Left ventricle myocardium inferior (tissue), 1 donor: ENCODE measurements around the gene OGDH. TPM values are rescaled to one million over a fixed set of nuclear protein-coding genes. Genes with fewer than 3 reads are reported as not detected.

Experiments used
- DNase-seq: peaks from one replicate; pipeline ENCODE4 v3.0.0-alpha.2; 2020
- H3K27ac ChIP-seq: fragments of 200-600 bp; replicated peaks from 2 replicates; pipeline ENCODE4 v1.8.0; 2021
- H3K27me3 ChIP-seq: fragments of 200-600 bp; 2 replicates; pipeline ENCODE4 v1.8.0; 2021; ENCODE audit warnings: low read depth
- H3K36me3 ChIP-seq: fragments of 200-600 bp; 2 replicates; pipeline ENCODE4 v1.8.0; 2021
- H3K4me1 ChIP-seq: fragments of 200-600 bp; 2 replicates; pipeline ENCODE4 v1.8.0; 2021
- H3K4me3 ChIP-seq: fragments of 200-600 bp; 2 replicates; pipeline ENCODE4 v1.8.0; 2021; ENCODE audit warnings: mild to moderate bottlenecking, moderate library complexity
- H3K9me3 ChIP-seq: fragments of 200-600 bp; replicated peaks from 2 replicates; pipeline ENCODE4 v1.8.0; 2021
- intact Hi-C: fragments of 100-400 bp; cut with micrococcal nuclease; formaldehyde crosslinking; loops from one replicate; pipeline ENCODE4 v1.11.0; 2022
- total RNA-seq: library from RNA; stranded (reverse); fragmentation: NEBNext Ultra II Directional; extraction: Animal tissue kit (Norgen Biotek cat#: 25700); gene quantifications from one replicate; pipeline ENCODE4 v1.2.1, GENCODE V29; 2021
- TF ChIP-seq, protein P1 (sequence below): fragments of 200-600 bp; IDR thresholded peaks from 2 replicates; pipeline ENCODE4 v1.8.0; 2021; ENCODE audit warnings: antibody characterized with exemption, mild to moderate bottlenecking, borderline replicate concordance
- donor health status: DM: no; HTN: yes; CAD: no; lungs with severe emphysema.

The OGDH gene
- total RNA-seq, 1 donor from 2014 or later = 677 TPM

DNA sequence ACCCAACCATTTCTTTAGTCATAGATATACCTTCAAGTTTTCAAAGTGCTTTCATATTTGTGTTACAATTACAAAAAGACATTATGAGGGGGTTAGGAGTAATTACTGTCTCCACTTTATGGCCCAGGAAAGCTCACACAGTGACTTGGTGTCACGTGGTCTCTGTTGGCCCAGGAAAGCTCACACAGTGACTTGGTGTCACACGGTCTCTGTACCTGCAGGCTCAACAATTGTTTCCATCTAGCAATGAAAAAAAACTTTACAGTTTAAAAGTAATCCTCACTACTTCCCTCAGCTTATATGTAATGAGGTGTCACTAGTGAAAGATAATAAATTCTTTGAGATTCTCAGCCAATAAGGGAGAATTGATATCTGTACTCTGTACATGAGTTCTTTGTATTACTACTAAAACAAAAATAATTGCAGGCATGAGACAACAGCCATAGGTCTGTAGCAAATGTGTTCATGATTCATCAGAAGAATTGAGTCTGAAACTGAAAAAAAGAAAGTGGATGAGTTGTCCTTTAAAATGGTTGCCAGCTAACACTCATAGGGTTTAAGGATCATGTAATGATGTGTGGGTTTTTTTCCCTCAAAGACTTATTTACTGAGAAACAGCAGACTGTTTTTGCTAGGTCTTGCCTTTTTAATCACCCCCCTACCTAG lies 10.9 kb downstream of the OGDH start:
- Histone ChIP-seq H3K4me3 (no peak overlapping the region), H3K27me3 (no peaks in the 10 kb centered on the region), H3K9me3 (no peaks in the 10 kb centered on the region), H3K36me3 (no peaks in the 10 kb centered on the region), H3K4me1 (peaks cover 97% of the 10 kb centered on the region), H3K27ac (peak overlapping the region; percentile 45)
- TF ChIP-seq, protein P1, sequence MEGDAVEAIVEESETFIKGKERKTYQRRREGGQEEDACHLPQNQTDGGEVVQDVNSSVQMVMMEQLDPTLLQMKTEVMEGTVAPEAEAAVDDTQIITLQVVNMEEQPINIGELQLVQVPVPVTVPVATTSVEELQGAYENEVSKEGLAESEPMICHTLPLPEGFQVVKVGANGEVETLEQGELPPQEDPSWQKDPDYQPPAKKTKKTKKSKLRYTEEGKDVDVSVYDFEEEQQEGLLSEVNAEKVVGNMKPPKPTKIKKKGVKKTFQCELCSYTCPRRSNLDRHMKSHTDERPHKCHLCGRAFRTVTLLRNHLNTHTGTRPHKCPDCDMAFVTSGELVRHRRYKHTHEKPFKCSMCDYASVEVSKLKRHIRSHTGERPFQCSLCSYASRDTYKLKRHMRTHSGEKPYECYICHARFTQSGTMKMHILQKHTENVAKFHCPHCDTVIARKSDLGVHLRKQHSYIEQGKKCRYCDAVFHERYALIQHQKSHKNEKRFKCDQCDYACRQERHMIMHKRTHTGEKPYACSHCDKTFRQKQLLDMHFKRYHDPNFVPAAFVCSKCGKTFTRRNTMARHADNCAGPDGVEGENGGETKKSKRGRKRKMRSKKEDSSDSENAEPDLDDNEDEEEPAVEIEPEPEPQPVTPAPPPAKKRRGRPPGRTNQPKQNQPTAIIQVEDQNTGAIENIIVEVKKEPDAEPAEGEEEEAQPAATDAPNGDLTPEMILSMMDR = no peak
- no peak for DNase-seq
- intact Hi-C loops = no loop called here

DNA sequence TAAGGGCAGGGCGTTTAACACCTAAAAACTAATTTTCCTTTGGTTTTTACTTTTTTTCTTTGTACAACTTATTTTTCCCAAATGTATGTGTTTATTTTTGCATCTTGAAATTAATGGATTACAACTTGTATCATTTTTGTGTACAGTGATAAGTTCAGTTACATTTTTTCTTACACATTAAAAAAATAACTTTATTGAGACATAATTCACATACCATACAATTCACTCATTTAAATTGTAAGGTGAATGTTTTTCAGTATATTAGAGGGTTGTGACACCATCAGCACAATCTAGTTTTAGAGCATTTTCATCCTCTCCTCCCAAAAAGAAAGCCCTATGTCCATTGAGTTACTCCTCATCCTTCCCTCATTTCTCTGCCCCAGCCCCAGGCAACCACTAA lies 11.6 kb downstream of the OGDH start:
- no peaks in the 10 kb centered on the region for H3K9me3 ChIP-seq
- peak overlapping the region; percentile 45 for H3K27ac ChIP-seq
- TF ChIP-seq, protein P1 = no peak
- H3K4me3 ChIP-seq = no peak overlapping the region
- H3K27me3 ChIP-seq = no peaks in the 10 kb centered on the region
- no peaks in the 10 kb centered on the region for H3K36me3 ChIP-seq
- H3K4me1 ChIP-seq = peaks cover 97% of the 10 kb centered on the region
- intact Hi-C loops = no loop called here
- DNase-seq = no peak

DNA sequence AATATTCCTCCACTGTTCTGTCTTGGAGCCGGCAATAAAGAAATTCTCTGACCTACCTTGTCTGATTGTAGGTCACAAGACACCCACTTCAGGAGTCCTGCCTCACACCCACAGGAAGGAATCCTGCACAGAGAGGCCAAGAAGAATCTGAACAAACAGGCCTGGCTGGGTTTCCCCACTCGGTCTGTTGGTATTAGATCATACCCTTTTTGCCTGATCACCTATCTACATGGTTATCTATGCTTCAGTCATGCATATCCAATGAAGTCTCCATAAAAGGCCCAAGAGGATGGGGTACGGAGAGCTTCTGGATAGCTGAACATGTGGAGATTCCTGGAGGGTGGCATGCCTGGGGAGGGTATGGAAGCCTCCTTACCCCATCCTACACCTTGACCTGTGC lies 12.3 kb downstream of the OGDH start:
- peaks cover 99% of the 10 kb centered on the region for H3K4me1 ChIP-seq
- intact Hi-C loops = no loop called here

DNA sequence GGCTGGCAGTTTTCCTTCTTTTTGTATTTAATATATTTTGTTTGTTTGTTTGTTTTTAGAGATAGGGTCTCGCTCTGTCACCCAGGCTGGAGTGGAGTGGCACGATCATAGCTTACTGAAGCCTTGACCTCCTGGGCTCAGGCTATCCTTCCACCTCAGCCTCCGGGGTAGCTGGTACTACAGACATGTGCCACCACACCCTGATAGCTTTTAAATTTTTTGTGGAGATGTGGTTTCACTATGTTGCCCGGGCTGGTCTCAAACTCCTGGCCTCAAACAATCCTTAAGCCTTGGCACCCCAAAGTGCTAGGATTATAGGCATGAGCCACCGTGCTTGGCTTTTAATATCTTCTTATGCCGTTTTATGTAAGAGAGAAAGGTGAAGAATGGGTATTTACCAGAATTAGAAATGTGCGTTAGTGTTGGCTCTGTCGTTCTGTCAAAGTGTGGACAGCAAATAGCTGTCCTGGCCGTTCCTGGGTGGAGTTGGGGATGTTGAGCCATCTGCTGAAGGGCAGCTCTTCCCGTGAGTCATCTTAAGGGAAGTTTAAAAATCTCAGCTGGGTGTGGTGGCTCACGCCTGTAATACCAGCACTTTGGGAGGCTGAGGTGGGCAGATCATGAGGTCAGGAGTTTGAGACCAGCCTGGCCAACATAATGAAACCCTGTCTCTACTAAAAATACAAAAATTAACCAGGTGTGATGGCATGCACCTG lies 14.8 kb downstream of the OGDH start:
- H3K4me1 ChIP-seq = peaks cover 97% of the 10 kb centered on the region
- H3K27me3 ChIP-seq = no peaks in the 10 kb centered on the region
- no peak overlapping the region for H3K4me3 ChIP-seq
- no peaks in the 10 kb centered on the region for H3K9me3 ChIP-seq
- peak overlapping the region; percentile 71 for H3K27ac ChIP-seq
- TF ChIP-seq, protein P1 = no peak
- no peak for DNase-seq
- peaks cover 17% of the 10 kb centered on the region for H3K36me3 ChIP-seq
- intact Hi-C loops = no loop called here

More for the DNA sequence above, 12.3 kb downstream of the OGDH start:
- TF ChIP-seq, protein P1 = no peak
- Histone ChIP-seq H3K9me3 (no peaks in the 10 kb centered on the region), H3K27me3 (no peaks in the 10 kb centered on the region), H3K36me3 (no peaks in the 10 kb centered on the region), H3K4me3 (no peak overlapping the region), H3K27ac (peak overlapping the region; percentile 39)
- DNase-seq = no peak

DNA sequence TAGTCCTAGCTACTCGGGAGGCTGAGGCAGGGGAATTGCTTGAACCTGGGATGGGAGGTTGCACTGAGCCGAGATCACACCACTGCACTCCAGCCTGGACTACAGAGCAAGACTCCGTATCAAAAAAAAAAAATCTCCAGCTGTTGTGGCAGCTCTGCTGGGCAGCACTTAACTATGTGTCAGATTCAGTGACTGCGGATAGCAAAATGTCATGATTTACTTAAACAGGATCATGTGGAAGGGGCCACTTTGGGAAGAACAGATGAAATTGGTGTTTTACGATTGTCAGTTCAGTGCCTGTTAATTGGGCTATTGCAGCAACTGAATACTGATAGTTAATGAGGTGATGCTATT lies 15.3 kb downstream of the OGDH start:
- peak overlapping the region; percentile 71 for H3K27ac ChIP-seq
- intact Hi-C loops = no loop called here
- no peaks in the 10 kb centered on the region for H3K9me3 ChIP-seq
- no peaks in the 10 kb centered on the region for H3K27me3 ChIP-seq
- H3K4me3 ChIP-seq = no peak overlapping the region
- peaks cover 21% of the 10 kb centered on the region for H3K36me3 ChIP-seq
- TF ChIP-seq, protein P1 = no peak
- no peak for DNase-seq
- peaks cover 97% of the 10 kb centered on the region for H3K4me1 ChIP-seq
